ENCODE data around the gene BMP8B.

Gene BMP8B

GRCh38 chr1:39713557-39713956 lies 75.1 kb downstream of the BMP8B start:
- DNase-seq (ENCODE audit: low spot score) = no peak
- in situ Hi-C loops (cut with MboI; ENCODE audit: low pct_unique_long_range_greater_than_20kb, low sequenced_read_pairs, unreplicated experiment) = no loop called here
- no peak for TF ChIP-seq CTCF (IDR thresholded peaks at IDR 0.05; ENCODE audit: extremely low read depth, insufficient read depth, missing control alignments)

GRCh38 chr1:39711966-39712340 lies 76.7 kb downstream of the BMP8B start:
- no peak for TF ChIP-seq CTCF (IDR thresholded peaks at IDR 0.05; ENCODE audit: extremely low read depth, insufficient read depth, missing control alignments)
- DNase-seq (ENCODE audit: low spot score) = no peak
- in situ Hi-C loops (cut with MboI; ENCODE audit: low pct_unique_long_range_greater_than_20kb, low sequenced_read_pairs, unreplicated experiment) = no loop called here

GRCh38 chr1:39711104-39711965 lies 77.3 kb downstream of the BMP8B start:
- TF ChIP-seq CTCF (IDR thresholded peaks at IDR 0.05; ENCODE audit: extremely low read depth, insufficient read depth, missing control alignments) = no peak
- in situ Hi-C loops (cut with MboI; ENCODE audit: low pct_unique_long_range_greater_than_20kb, low sequenced_read_pairs, unreplicated experiment) = no loop called here
- DNase-seq (ENCODE audit: low spot score) = no peak

- no peak for DNase-seq (ENCODE audit: low spot score)
- TF ChIP-seq CTCF (IDR thresholded peaks at IDR 0.05; ENCODE audit: extremely low read depth, insufficient read depth, missing control alignments) = no peak
- in situ Hi-C loops (cut with MboI; ENCODE audit: low pct_unique_long_range_greater_than_20kb, low sequenced_read_pairs, unreplicated experiment) = no loop called here
Observed at GRCh38 chr1:39707506-39707905, 81.2 kb downstream of the BMP8B start.

Data from GM13977 (cell line).